Omental fat pad (tissue), 4 donors: ENCODE data around the gene ELN. TPM values are rescaled to one million over a fixed set of nuclear protein-coding genes. Genes with fewer than 3 reads are reported as not detected.
"Not testable (repeated sequence)": the region's sequence is repeated elsewhere in the genome, so short reads cannot be mapped to it uniquely, and the experiment has no call there.

Source experiments
- ATAC-seq: fragments of 150-250 bp; one replicate; pipeline ENCODE4 v1.9.1; 2016; ENCODE audit warnings: mild to moderate bottlenecking, moderate library complexity; ENCODE audit not compliant: low FRiP score
- DNase-seq: peaks from one replicate; pipeline ENCODE4 v3.0.0-alpha.2; 2019; ENCODE audit warnings: low spot score
- total RNA-seq, 4 donors: library from RNA; depleted of rRNA; stranded (reverse); fragments of >200 nt; gene quantifications; one replicate each; pipeline ENCODE4 v1.1.0, GENCODE V29; 2016
- TF ChIP-seq, protein P1 (sequence below), 3 donors: fragments of 450-650 bp; IDR thresholded peaks; one replicate each; pipeline ENCODE4 v1.5.1; 2016 to 2017; ENCODE audit warnings: antibody characterized with exemption in 3 of 3, mild to moderate bottlenecking in 3 of 3, moderate library complexity in 2 of 3

ELN gene
- 100 to 1,000 TPM in 2 of 4 donors, 10 to 100 TPM in 2; 61.2 to 133 (median 83.8) TPM for total RNA-seq

DNA sequence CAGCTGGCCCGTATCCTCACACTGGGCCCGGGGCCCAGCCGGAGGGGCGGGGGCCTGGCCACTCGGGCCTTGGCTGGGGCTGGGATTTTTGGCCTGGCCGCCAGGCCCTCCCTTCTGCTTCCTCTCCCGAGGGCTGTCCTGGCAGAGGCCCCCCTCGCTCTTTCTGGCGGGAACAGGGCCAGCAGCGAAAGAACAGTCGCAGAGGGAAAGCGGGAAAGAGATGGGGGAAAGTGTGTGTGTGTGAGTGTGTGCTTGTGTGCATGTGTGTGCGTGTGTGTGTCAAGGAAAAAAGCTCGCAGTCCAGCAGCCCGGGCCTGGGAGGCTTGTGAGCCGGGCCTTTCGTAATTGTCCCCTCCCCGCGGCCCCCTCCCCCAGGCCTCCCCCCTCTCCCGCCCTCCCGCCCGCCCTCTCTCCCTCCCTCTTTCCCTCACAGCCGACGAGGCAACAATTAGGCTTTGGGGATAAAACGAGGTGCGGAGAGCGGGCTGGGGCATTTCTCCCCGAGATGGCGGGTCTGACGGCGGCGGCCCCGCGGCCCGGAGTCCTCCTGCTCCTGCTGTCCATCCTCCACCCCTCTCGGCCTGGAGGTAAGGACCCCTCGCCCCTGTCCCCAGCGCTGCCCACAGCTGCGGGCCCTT lies at the start of gene ELN:
Gene ELN (plus strand): TSS at position 491 of the 638 bp plus-strand sequence. CDS start 15 bp downstream, at position 506.
- peak; percentile 29 for ATAC-seq
- TF ChIP-seq, protein P1, sequence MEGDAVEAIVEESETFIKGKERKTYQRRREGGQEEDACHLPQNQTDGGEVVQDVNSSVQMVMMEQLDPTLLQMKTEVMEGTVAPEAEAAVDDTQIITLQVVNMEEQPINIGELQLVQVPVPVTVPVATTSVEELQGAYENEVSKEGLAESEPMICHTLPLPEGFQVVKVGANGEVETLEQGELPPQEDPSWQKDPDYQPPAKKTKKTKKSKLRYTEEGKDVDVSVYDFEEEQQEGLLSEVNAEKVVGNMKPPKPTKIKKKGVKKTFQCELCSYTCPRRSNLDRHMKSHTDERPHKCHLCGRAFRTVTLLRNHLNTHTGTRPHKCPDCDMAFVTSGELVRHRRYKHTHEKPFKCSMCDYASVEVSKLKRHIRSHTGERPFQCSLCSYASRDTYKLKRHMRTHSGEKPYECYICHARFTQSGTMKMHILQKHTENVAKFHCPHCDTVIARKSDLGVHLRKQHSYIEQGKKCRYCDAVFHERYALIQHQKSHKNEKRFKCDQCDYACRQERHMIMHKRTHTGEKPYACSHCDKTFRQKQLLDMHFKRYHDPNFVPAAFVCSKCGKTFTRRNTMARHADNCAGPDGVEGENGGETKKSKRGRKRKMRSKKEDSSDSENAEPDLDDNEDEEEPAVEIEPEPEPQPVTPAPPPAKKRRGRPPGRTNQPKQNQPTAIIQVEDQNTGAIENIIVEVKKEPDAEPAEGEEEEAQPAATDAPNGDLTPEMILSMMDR (IDR thresholded peaks at IDR 0.05): no peak
- DNase-seq: peak; percentile 57

DNA sequence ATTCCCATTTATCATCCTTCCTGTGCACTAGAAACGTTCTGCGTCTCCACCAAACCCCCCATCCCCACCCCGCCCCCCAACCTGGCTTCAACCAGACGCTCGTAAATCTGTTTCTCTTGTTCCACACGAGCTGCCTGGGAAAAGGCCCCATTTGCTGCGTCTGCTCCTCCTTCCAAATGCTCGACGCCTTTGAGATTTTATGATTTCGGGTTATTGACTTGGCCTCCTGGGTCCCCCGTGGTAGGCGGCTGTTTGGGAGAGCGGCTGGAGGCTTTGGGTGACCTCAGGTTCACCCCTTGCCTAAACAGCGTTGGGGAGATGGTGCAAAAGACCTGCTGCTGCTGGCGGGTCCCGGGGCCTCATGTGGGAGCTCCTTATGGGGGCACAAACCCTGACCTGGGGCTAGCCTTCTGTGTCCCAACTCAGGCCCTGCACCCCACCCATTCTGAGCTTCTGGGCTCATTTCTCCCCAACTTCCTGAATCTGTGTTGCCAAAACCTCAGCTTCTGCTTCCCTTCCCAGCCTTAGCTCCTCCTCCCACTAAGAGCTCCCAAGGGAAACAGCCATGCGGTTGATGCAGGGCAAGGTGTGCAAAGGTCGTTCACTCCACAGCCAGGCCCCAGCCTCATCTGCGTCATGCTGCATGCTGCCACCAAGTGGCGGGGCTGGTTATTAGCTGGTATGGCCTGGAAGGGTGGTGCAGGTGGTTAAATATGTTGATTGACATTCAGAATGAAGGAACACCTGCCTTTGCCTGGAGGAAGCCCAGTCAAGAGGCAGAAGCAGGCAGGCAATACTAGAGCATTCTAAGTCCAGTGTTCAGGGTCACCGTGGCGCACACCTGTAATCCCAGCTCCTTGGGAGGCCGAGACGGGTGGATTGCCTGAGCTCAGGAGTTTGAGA lies 49.1 kb upstream of the ELN start:
- ATAC-seq (no peak), DNase-seq (peak; percentile 23)
- TF ChIP-seq, protein P1 (IDR thresholded peaks at IDR 0.05): no peak

DNA sequence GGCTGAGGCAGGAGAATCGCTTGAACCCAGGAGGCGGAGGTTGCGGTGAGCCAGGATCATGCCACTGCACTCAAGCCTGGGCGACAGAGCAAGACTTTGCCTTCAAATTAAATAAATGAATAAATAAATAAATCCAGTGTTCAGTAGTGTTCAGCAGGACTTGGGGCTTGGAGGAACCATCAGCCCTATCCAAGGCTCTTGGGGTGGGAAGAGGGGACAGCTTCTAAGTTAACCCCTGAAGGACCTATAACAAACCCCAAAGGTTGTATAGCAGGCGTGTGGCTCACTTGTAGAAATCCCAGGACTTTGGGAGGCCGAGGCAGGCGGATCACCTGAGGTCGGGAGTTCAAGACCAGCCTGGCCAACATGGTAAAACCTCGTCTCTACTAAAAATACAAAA lies 48.3 kb upstream of the ELN start:
- peak; percentile 3 for DNase-seq
- not testable (repeated sequence) for ATAC-seq

DNA sequence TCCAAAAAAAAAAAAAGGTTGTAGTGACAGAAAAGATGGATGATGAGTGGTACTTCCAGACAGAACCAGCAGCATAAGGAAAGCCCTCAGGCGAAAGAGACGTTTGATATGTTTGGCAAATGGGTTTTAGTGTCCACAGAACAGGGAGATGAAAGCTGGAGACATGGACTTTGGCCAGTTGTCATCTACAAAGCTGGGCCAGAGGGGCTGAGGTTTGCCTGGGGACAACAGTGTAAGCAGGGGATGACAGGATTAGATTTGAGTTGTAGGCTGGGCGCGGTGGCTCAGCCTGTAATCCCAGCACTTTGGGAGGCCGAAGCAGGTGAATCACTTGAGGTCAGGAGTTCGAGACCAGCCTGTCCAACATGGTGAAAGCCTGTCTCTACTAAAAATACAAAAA lies 47.8 kb upstream of the ELN start:
- no peak for ATAC-seq
- TF ChIP-seq, protein P1 (IDR thresholded peaks at IDR 0.05): no peak
- DNase-seq: peak; percentile 20

DNA sequence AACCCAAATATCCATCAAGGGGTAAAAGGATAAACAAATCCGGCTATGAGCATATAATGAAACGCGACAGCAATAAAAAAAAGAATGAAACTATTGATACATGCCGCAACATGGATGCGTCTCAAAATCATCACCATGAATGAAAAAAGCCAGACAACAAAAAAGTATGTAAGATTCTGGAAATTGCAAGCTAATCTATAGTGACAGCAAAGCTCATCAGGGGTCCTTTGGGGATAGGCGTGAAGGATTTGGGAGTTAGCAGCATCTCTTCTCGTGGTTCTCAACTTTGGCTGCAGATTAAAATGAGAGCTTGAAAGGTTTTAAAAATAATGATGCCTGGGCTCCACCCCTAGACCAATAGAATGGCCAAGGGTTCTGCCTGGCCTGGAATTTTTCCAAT lies 46.0 kb upstream of the ELN start:
- TF ChIP-seq, protein P1 (IDR thresholded peaks at IDR 0.05): no peak
- ATAC-seq (no peak), DNase-seq (no peak)

DNA sequence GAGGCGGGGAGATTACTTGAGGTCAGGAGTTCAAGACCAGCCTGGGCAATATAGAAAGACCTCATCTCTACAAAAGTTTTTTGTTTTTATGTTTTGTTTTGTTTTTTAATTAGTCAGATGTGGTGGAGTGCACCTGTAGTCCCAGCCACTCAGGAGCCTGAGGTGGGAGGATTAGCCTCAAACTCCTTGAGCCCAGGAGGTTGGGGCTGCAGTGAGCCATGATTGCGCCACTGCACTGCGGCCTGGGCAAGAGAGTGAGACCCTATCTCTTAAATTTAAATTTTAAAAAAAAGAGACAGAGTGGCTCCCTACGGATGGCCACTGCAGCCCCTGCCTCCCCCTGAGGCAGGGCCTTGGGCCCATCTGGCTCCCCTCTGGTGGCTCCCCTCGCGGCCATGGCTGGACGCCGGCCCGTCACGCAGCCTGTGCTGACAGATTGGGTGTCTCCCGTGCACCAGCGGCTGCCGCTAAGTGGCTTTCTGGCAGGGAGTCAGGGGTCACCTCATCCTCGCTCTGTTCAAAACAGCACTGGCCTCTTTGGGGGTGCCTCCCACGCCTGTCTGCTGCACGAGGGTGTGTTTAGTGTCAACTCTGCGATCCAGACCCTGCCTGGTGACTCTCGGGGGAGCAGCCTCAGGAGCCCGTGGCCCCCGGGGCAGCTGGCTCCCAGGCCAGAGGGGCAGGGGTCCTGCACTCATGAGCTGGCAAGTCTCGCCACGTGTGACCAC lies 44.4 kb upstream of the ELN start:
- ATAC-seq (no peak), DNase-seq (peak; percentile 9)
- TF ChIP-seq, protein P1 (IDR thresholded peaks at IDR 0.05): no peak
